ENCODE results near the gene PRPF31. TPM values are rescaled to one million over a fixed set of nuclear protein-coding genes. Genes with fewer than 3 reads are reported as not detected.

PRPF31 gene, protein sequence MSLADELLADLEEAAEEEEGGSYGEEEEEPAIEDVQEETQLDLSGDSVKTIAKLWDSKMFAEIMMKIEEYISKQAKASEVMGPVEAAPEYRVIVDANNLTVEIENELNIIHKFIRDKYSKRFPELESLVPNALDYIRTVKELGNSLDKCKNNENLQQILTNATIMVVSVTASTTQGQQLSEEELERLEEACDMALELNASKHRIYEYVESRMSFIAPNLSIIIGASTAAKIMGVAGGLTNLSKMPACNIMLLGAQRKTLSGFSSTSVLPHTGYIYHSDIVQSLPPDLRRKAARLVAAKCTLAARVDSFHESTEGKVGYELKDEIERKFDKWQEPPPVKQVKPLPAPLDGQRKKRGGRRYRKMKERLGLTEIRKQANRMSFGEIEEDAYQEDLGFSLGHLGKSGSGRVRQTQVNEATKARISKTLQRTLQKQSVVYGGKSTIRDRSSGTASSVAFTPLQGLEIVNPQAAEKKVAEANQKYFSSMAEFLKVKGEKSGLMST
- total RNA-seq (42.4 TPM), polyA plus RNA-seq (62.2 TPM)
- long read RNA-seq, donor 1, partial matches to known transcripts: 0 of 1 reads
- long read RNA-seq, donor 1, other reads (novel, unspliced or antisense): 0 of 1 reads
- long read RNA-seq, donor 2, transcript PRPF31-201 (14 exons, 2,126 nt): major isoform, 25 of 35 reads
- long read RNA-seq, donor 2, partial matches to known transcripts: 9 of 35 reads
- long read RNA-seq, donor 2, other reads (novel, unspliced or antisense): 0 of 35 reads
- long read RNA-seq, donor 3, transcript PRPF31-201 (14 exons, 2,126 nt): major isoform, 10 of 55 reads
- long read RNA-seq, donor 3, partial matches to known transcripts: 44 of 55 reads
- long read RNA-seq, donor 3, other reads (novel, unspliced or antisense): 0 of 55 reads
- long read RNA-seq, donor 4, transcript PRPF31-201 (14 exons, 2,126 nt): major isoform, 5 of 23 reads
- long read RNA-seq, donor 4, partial matches to known transcripts: 17 of 23 reads
- long read RNA-seq, donor 4, other reads (novel, unspliced or antisense): 0 of 23 reads
- long read RNA-seq, donor 5, transcript PRPF31-201 (14 exons, 2,126 nt): major isoform, 20 of 27 reads
- long read RNA-seq, donor 5, partial matches to known transcripts: 5 of 27 reads
- long read RNA-seq, donor 5, other reads (novel, unspliced or antisense): 0 of 27 reads
- long read RNA-seq, donor 6, transcript PRPF31-201 (14 exons, 2,126 nt): major isoform, 7 of 9 reads
- long read RNA-seq, donor 6, partial matches to known transcripts: 0 of 9 reads
- long read RNA-seq, donor 6, other reads (novel, unspliced or antisense): 0 of 9 reads
- long read RNA-seq, donor 7, transcript PRPF31-201 (14 exons, 2,126 nt): major isoform, 9 of 9 reads
- long read RNA-seq, donor 7, partial matches to known transcripts: 0 of 9 reads
- long read RNA-seq, donor 7, other reads (novel, unspliced or antisense): 0 of 9 reads
- long read RNA-seq, donor 8, transcript PRPF31-201 (14 exons, 2,126 nt): major isoform, 6 of 6 reads
- long read RNA-seq, donor 8, partial matches to known transcripts: 0 of 6 reads
- long read RNA-seq, donor 8, other reads (novel, unspliced or antisense): 0 of 6 reads
- long read RNA-seq, donor 9, transcript PRPF31-201 (14 exons, 2,126 nt): major isoform, 9 of 9 reads
- long read RNA-seq, donor 9, partial matches to known transcripts: 0 of 9 reads
- long read RNA-seq, donor 9, other reads (novel, unspliced or antisense): 0 of 9 reads
- long read RNA-seq, donor 10, transcript PRPF31-201 (14 exons, 2,126 nt): major isoform, 8 of 22 reads
- long read RNA-seq, donor 10, partial matches to known transcripts: 14 of 22 reads
- long read RNA-seq, donor 10, other reads (novel, unspliced or antisense): 0 of 22 reads

DNA sequence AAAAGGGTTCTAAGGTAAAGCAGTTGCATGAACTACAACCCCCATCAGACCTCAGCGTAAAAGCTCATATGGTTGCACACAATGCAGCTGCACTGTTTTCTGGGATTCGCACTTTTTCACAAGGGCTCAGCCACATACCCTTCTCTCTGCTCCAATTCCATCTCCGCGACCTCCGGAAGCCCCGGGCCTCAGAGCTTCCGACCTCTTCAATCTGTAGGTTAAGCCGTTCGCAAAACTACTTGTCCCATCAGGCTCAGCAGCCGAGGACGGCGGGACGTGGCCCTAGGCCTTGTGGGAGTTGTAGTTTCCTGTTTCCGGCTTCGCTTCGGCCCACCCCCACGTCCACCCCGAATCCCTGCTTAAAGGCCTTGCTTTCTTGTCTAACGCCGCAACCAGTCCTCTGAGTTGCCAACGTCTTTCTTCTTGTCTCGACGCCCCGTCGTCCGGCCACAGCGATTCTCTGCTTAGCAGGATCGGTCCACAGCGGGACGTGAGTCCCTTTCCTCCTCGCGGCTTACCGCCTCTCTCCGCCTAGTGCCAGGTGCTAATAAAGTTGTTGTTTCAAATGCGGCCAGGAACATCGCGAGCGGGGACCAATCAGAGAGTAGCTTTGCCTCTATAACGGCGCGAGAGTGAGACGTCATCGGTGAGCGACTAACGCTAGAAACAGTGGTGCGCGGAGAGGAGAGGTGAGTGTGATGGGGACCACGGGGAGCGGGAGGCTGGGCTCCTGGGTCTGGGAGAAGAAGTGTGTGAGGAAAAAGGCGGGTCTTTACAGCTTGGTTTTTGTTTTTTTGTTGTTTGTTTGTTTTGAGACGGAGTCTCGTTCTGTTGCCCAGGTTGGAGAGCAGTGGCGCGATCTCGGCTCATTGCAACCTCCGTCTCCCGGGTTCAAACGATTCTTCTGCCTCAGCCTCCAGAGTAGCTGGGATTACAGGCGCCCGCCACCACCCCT lies at the start of gene PRPF31, which contains the start of gene TFPT:
PRPF31 (plus strand) TSS at position 646 of the 955 bp plus-strand sequence. CDS start 2,525 bp downstream, outside the sequence.
TFPT (minus strand) TSS at position 549 of the 955 bp plus-strand sequence; CDS start at position 161, 388 bp downstream.
- peak; percentile 96 to 100 (median 98) for DNase-seq (ENCODE audit: low read depth in 6 of 9, low spot score in 9 of 9)
- Histone ChIP-seq H3K9me3 (ENCODE audit: control insufficient read depth in 2 of 2, insufficient read depth in 1 of 2, low read length in 1 of 2) (no peaks in the 10 kb centered on the region), H3K36me3 (ENCODE audit: control insufficient read depth in 2 of 2, insufficient read depth in 2 of 2, low read length in 1 of 2) (peaks cover 21 to 23% of the 10 kb centered on the region in 2 donors), H3K4me1 (ENCODE audit: control insufficient read depth in 2 of 2, insufficient read depth in 2 of 2, low read length in 2 of 2) (peaks cover 15 to 21% of the 10 kb centered on the region in 2 donors), H3K27ac (ENCODE audit: low read depth in 1 of 2, low read length in 1 of 2) (peak within 1 kb of the TSS; percentile 83 to 91), H3K27me3 (ENCODE audit: control insufficient read depth in 2 of 2, insufficient read depth in 1 of 2, low read length in 1 of 2) (no peaks in the 10 kb centered on the region), H3K4me3 (ENCODE audit: low read length in 2 of 2) (peak within 1 kb of the TSS; percentile 69 to 75)
- under 1% methylated on average over 60 of the region's 60 CpGs for WGBS

DNA sequence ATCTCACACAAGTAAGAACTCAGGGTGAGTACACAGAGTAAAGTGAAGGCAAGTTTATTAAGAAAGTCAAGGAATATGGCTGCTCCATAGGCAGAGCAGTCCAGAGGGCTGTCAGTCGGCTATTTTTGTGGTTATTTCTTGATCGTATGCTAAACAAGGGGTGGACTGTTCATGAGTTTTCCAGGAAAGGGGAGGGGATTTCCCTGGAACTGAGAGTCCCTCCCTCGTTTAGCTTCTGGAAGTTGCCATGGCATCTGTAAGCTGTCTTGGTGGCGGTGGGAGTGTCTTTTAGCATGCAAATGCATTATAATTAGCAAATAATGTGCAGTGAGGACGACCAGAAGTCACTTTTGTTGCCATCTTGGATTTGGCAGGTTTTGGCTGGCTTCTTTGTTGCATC lies 46.1 kb upstream of the PRPF31 start:
- no peaks in the 10 kb centered on the region for H3K4me1 ChIP-seq (ENCODE audit: control insufficient read depth in 2 of 2, insufficient read depth in 2 of 2, low read length in 2 of 2)
- no peak for DNase-seq (ENCODE audit: low read depth in 6 of 9, low spot score in 9 of 9)
- no peaks in the 10 kb centered on the region for H3K9me3 ChIP-seq (ENCODE audit: control insufficient read depth in 2 of 2, insufficient read depth in 1 of 2, low read length in 1 of 2)
- no peaks in the 10 kb centered on the region for H3K36me3 ChIP-seq (ENCODE audit: control insufficient read depth in 2 of 2, insufficient read depth in 2 of 2, low read length in 1 of 2)
- no peaks in the 10 kb centered on the region for H3K27me3 ChIP-seq (ENCODE audit: control insufficient read depth in 2 of 2, insufficient read depth in 1 of 2, low read length in 1 of 2)
- WGBS: 82% methylated on average over 5 of the region's 5 CpGs
- no peak overlapping the region for H3K27ac ChIP-seq (ENCODE audit: low read depth in 1 of 2, low read length in 1 of 2)
- no peak overlapping the region for H3K4me3 ChIP-seq (ENCODE audit: low read length in 2 of 2)

DNA sequence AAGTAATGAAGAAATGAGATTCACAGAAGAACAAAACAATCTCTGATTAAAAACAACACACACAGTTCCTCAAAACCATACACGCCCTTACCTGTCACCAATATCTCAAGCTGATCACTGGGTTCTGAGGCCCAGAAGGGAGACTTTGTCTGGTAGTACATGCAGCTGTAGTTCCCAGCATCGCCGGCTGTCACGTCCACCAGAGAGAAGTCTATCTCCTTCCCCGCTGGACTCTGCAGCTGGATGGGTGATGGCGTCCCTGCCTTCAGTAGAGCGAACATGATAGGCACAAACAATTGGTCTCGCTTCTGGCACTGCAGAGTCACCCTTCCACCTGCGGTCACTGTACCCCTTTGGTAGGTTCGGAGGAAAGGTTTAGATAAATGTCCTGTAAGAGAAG lies 41.7 kb upstream of the PRPF31 start:
- 94% methylated on average over 10 of the region's 10 CpGs for WGBS

DNA sequence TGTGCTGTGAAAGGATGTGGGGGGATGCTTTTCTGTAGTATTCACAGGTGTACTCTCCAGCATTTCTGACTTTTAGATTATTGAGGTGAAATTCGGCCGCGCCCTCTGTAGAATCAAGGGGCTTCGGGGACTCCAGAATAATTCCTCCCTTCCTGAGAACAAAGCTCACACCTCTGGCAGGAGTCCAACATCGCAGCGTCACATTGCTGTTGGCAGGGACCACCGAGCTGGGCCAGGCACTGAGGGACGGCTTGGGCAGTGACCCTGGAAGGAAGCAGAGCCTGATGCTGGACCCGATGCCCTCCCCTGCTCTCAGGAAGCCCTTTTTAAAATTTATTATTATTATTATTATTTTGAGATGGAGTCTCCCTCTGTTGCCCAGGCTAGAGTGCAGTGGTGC lies 40.7 kb upstream of the PRPF31 start:
- Histone ChIP-seq H3K27ac (ENCODE audit: low read depth in 1 of 2, low read length in 1 of 2) (no peak overlapping the region), H3K4me1 (ENCODE audit: control insufficient read depth in 2 of 2, insufficient read depth in 2 of 2, low read length in 2 of 2) (no peaks in the 10 kb centered on the region), H3K27me3 (ENCODE audit: control insufficient read depth in 2 of 2, insufficient read depth in 1 of 2, low read length in 1 of 2) (no peaks in the 10 kb centered on the region), H3K9me3 (ENCODE audit: control insufficient read depth in 2 of 2, insufficient read depth in 1 of 2, low read length in 1 of 2) (no peaks in the 10 kb centered on the region), H3K4me3 (ENCODE audit: low read length in 2 of 2) (no peak overlapping the region), H3K36me3 (ENCODE audit: control insufficient read depth in 2 of 2, insufficient read depth in 2 of 2, low read length in 1 of 2) (no peaks in the 10 kb centered on the region)
- DNase-seq (ENCODE audit: low read depth in 6 of 9, low spot score in 9 of 9): no peak
- WGBS: 93% methylated on average over 9 of the region's 9 CpGs

More for the DNA sequence above, 41.7 kb upstream of the PRPF31 start:
- DNase-seq (ENCODE audit: low read depth in 6 of 9, low spot score in 9 of 9): no peak
- Histone ChIP-seq H3K9me3 (ENCODE audit: control insufficient read depth in 2 of 2, insufficient read depth in 1 of 2, low read length in 1 of 2) (no peaks in the 10 kb centered on the region), H3K36me3 (ENCODE audit: control insufficient read depth in 2 of 2, insufficient read depth in 2 of 2, low read length in 1 of 2) (no peaks in the 10 kb centered on the region), H3K27me3 (ENCODE audit: control insufficient read depth in 2 of 2, insufficient read depth in 1 of 2, low read length in 1 of 2) (no peaks in the 10 kb centered on the region), H3K4me3 (ENCODE audit: low read length in 2 of 2) (no peak overlapping the region), H3K4me1 (ENCODE audit: control insufficient read depth in 2 of 2, insufficient read depth in 2 of 2, low read length in 2 of 2) (no peaks in the 10 kb centered on the region), H3K27ac (ENCODE audit: low read depth in 1 of 2, low read length in 1 of 2) (no peak overlapping the region)

DNA sequence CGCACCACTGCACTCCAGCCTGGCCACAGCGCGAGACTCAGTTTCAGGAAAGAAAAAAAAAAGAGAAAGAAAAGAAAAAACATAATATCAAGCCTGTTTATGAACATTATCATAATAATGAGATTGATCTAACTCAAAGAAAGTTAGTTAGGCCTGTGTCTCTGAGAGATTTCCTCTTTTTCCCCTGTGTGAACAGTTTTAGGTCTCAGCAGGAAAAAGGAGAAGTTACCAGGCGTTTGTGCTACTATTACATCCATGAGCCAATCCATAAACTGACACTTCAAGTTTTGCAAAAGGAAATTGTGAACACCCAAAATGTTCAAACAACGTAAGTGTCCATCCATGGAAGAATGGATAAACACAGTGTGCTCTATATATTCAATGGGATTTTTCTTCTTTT lies 38.2 kb upstream of the PRPF31 start:
- H3K36me3 ChIP-seq (ENCODE audit: control insufficient read depth in 2 of 2, insufficient read depth in 2 of 2, low read length in 1 of 2): no peaks in the 10 kb centered on the region
- WGBS: 57% methylated on average over 5 of the region's 5 CpGs
- peaks cover 3 to 8% of the 10 kb centered on the region in 2 donors for H3K9me3 ChIP-seq (ENCODE audit: control insufficient read depth in 2 of 2, insufficient read depth in 1 of 2, low read length in 1 of 2)
- no peaks in the 10 kb centered on the region for H3K4me1 ChIP-seq (ENCODE audit: control insufficient read depth in 2 of 2, insufficient read depth in 2 of 2, low read length in 2 of 2)
- H3K27me3 ChIP-seq (ENCODE audit: control insufficient read depth in 2 of 2, insufficient read depth in 1 of 2, low read length in 1 of 2): no peaks in the 10 kb centered on the region
- no peak overlapping the region for H3K27ac ChIP-seq (ENCODE audit: low read depth in 1 of 2, low read length in 1 of 2)
- H3K4me3 ChIP-seq (ENCODE audit: low read length in 2 of 2): no peak overlapping the region
- no peak for DNase-seq (ENCODE audit: low read depth in 6 of 9, low spot score in 9 of 9)

DNA sequence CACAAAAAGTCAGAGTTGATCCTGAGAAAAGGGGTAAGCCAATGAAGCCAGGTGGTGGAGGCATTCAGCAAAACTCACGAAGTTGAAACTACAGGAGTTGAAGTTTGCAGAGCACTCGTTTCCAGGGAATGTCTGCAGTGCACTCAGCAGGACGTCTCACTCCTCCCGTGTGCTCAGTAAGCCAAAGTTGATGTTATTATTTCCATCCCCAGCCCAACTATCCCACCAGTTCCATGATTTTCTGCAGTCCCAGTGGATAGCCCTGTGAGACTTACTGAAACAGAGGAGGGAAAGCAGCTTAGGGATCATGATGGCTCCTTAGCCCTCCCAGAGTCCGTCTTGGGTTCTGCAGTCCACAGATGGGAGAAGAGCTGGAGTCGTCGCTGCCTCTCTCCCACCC lies 34.5 kb upstream of the PRPF31 start, which contains the start of gene TARM1:
TARM1 (minus strand) TSS at position 334 of the 400 bp plus-strand sequence; CDS start at position 309, 25 bp downstream.
- WGBS: 83% methylated on average over 7 of the region's 7 CpGs
- no peaks in the 10 kb centered on the region for H3K36me3 ChIP-seq (ENCODE audit: control insufficient read depth in 2 of 2, insufficient read depth in 2 of 2, low read length in 1 of 2)
- H3K27me3 ChIP-seq (ENCODE audit: control insufficient read depth in 2 of 2, insufficient read depth in 1 of 2, low read length in 1 of 2): no peaks in the 10 kb centered on the region

DNA sequence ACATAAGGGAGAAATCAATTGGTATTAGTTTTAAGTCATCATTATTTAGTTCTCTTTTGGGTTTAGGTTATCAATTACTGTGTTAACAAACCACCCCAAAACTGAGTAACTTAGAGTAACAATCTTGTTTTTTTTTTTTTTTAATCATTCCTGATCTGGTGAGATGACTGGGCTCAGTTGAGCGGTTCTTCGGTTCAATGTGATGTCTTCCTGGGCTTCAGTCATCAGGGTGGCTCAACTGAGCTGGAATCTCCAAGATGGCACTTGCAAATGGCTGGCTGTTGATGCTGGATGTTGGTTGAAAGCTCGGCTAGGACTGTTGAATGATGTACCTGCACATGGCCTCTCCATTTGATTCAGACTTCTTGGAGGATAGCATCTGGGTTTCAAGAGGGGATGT lies 31.1 kb upstream of the PRPF31 start:
- H3K27me3 ChIP-seq (ENCODE audit: control insufficient read depth in 2 of 2, insufficient read depth in 1 of 2, low read length in 1 of 2): peaks cover 0 to under 1% of the 10 kb centered on the region in 2 donors
- no peak overlapping the region for H3K4me3 ChIP-seq (ENCODE audit: low read length in 2 of 2)
- H3K36me3 ChIP-seq (ENCODE audit: control insufficient read depth in 2 of 2, insufficient read depth in 2 of 2, low read length in 1 of 2): no peaks in the 10 kb centered on the region
- H3K9me3 ChIP-seq (ENCODE audit: control insufficient read depth in 2 of 2, insufficient read depth in 1 of 2, low read length in 1 of 2): peaks cover 3 to 8% of the 10 kb centered on the region in 2 donors
- H3K4me1 ChIP-seq (ENCODE audit: control insufficient read depth in 2 of 2, insufficient read depth in 2 of 2, low read length in 2 of 2): no peaks in the 10 kb centered on the region
- 79% methylated on average over 3 of the region's 3 CpGs for WGBS
- DNase-seq (ENCODE audit: low read depth in 6 of 9, low spot score in 9 of 9): no peak
- no peak overlapping the region for H3K27ac ChIP-seq (ENCODE audit: low read depth in 1 of 2, low read length in 1 of 2)

More for the DNA sequence above, 34.5 kb upstream of the PRPF31 start, which contains the start of gene TARM1:
- no peak for DNase-seq (ENCODE audit: low read depth in 6 of 9, low spot score in 9 of 9)
- H3K9me3 ChIP-seq (ENCODE audit: control insufficient read depth in 2 of 2, insufficient read depth in 1 of 2, low read length in 1 of 2): peaks cover 3 to 8% of the 10 kb centered on the region in 2 donors
- H3K4me1 ChIP-seq (ENCODE audit: control insufficient read depth in 2 of 2, insufficient read depth in 2 of 2, low read length in 2 of 2): no peaks in the 10 kb centered on the region
- no peak within 1 kb of the TSS for H3K27ac ChIP-seq (ENCODE audit: low read depth in 1 of 2, low read length in 1 of 2)
- no peak within 1 kb of the TSS for H3K4me3 ChIP-seq (ENCODE audit: low read length in 2 of 2)

Data from thymus (tissue), 14 donors.